GM18907 (cell line): ENCODE results near the gene SDK1.
"Not testable (repeated sequence)": the region's sequence is repeated elsewhere in the genome, so short reads cannot be mapped to it uniquely, and the experiment has no call there.

Experiments
- ATAC-seq: cut with Tn5 transposase; IDR thresholded peaks from one replicate; pipeline ENCODE4 v1.9.1; 2021; ENCODE audit warnings: mild to moderate bottlenecking, moderate library complexity; ENCODE audit not compliant: unreplicated experiment

SDK1 gene

DNA sequence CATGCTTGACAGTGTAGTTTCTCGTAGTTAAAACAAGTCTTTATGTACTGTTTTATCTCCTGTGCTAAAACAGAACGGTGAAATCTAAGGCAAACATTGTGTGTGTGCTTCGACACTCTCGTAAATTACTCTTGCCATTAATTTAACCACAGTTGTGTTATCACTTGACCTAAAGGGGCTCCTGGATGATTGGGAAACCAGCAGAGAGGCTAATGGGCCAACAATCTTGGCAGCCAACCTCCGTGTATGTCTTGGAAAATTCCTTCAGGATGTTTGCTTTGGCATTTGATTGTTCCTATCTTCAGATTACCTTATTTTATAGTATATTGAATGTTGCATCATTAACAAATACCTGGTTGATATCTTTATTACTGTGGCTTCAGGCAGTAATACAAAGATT, 409.5 kb downstream of the SDK1 start:
- no peak for ATAC-seq

DNA sequence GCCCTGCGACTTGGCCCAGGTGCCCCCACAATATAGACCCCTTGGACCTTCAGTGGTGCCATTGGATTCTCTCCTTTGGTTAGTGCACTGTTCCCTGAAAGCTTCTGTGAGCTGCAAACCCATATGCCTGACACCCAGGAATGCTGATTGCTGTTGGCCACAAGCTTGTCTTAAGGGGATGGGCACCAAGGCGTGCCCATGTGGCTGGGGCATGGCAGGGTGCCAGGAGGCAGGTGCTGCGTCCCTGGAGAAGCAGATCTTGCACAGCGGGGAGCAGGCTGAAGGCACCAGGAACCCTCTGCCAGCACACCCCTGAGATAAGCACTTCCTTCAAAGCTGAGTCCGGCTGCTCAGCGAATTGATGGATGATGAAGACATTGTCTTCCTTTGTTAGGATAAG, 411.8 kb downstream of the SDK1 start:
- no peak for ATAC-seq

DNA sequence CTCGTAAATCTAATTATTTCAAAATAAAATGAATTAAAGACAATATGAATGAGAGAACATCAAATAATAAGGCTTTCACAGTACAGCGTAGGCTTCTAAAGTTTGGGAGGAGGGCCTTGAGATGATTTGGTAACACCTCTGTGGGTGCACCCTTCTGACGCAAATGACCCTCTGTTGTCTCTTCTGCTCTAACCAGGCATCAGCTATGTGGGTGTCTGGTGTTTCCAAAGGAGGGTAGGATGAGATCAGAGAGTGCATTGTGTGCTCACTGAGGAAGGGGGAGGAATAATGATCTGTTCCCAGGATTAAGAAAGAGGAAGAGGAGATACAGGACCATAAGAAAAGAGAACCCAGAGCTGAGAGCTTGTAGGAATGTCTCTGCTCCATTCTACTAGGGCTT, 420.4 kb downstream of the SDK1 start:
- no peak for ATAC-seq

DNA sequence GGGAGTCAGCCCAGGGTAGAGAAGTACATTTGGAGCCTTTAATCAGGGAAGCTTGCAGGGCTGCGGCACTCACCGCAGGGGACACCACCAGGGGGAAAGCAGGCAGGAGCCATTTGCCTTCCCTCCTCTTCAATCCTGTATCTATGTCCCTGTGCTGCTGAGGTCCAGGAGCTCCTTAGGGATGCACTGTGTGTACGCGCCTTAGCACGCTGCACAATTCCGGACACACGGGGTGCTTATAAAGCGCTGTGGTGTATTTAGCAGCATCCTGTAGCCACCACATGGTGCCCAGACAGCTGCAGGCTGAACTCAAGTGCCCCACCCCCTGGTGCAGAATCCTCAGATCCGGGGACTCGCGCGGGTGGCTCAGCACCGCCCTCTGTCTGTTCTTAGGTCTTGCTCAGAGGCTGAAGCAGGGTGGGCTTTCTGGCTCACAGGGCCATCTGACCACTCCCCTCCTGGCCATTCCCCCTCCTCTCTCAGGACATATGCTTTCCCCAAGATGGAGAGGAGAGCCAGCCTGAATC, 421.4 kb downstream of the SDK1 start:
- ATAC-seq, result no peak

DNA sequence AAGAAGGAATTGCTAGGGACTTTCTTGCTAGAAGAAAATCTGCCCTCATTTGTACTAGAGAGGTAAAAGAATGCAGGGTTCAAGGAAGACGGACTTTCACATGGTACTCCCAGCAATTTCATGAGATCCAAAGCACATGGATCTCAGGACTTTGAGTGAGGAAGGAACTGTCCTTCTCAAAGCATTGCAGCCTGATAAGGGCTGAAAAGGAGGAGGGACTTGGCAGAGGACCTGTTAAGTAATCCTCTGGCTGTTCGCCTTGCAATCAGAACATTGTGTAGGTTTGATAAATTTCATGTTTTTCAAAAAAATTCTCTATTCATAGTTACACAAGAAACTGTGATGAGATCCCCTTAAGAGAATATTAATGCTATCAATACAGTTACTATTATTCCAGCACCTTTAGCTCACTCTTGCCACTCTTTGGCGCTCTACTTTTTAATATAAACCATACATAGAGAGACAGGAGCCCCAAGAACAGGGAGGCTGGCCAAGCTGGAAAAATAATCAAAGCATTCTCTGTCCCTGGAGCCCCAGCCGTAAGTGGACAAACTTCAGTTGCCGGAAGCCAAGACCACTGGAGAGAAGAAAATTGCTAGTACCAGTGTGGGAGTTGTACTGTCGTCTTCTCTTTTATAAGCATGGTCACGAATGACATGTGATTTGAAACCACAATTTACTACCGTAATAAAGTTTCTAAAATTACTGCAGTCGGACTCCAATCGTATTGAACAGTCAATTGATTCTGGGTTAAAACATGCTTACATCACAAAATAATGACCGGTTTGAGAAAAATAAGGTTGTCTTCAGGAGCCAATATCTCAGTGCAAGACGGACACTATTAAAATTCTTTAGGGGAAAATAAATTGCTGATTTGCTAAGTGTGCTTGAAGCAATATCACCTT, 424.4 kb downstream of the SDK1 start:
- ATAC-seq, result no peak

DNA sequence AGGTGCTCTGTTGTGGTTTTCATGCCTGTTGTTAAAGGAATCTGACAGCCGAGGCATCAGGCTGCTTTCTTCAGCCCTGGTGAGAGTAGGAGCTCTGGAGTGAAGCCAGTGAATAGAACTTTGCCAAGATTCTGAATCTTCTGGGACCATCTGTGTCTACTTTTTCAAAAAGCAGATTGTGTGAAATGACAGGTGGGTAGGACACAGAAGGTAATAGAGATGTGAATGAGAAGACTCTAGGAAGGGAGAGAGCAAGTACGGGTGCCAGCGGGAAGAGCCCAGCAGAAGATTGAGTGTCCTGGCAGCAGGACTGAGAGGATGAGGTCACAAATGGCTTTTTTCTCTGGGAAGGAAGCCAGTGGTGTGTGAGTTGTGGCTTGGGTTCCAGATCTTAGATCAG, 429.2 kb downstream of the SDK1 start:
- no peak for ATAC-seq

DNA sequence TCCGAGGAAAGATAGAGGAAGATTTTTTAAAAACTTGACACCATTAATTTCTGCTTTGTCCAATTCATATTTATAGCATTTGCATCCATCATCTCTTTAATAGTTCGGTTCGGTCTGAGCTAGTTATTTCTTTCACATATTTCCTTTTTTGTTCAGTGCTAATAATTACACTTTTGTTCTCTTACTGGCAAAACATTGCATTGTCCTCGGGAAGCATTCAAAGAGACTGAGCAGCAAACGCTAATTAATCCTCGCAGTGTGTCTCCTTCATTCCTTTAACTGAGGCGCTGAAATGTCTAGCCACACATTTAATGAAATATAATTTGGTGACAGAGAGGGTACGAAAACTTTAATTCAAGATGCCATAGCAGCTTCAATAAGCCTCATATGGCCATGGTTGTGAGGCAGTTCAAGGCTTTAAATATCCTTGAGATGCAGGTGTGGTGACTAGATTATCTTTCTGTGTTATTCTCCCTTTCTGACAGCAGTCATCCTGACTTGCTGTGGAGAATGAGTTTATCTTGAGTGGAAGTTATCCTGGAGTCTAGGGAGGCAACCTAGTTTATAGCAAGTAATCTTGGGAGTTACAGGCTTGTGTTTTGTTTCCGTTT, 431.4 kb downstream of the SDK1 start:
- ATAC-seq, result no peak

DNA sequence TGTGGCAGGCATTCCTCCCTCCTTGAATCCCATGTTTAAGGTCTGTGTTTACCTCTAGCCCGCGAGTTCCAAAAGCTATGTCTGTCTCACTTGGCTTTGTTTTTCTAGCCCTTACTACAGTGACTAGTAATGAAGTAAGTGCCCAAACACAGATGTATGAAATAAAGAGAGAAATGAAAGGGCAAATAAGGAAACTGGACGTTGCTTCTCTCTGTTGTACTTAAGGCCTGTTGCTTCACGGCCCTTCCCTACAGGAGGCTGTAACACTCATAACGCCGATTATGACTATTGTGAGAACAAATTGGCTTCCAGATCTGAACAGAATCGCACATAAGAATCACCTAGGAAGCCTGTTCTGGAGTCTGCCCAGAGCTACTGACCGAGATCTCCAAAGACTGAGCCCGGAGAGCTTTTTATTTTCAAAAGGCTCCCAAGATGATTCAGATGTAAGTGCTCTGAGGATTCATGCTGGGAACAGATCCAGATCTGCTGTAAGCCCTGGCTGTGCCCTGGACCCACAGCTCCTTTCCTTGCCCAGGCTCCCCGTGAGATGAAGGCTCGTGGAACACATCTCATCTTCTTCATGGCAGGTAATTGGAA, 432.6 kb downstream of the SDK1 start:
- no peak for ATAC-seq

DNA sequence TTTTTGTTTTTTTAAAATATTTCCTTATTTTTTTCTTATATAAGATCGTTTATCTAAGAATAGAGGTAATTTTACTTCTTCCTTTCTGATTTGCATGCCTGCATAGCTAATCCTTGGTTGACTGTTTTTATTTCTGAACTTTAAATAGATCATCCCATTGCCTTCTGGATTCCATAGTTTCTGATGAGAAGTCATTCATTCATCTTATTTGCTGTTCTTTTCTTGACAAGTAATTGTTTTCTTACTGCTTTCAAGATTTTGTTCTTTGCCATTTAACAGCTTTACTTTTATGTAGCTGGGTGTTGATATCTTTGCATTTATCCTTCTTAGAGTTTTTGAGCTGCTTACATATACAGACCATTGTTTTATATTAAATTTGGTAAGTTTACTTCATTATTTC, 437.9 kb downstream of the SDK1 start:
- no peak for ATAC-seq

DNA sequence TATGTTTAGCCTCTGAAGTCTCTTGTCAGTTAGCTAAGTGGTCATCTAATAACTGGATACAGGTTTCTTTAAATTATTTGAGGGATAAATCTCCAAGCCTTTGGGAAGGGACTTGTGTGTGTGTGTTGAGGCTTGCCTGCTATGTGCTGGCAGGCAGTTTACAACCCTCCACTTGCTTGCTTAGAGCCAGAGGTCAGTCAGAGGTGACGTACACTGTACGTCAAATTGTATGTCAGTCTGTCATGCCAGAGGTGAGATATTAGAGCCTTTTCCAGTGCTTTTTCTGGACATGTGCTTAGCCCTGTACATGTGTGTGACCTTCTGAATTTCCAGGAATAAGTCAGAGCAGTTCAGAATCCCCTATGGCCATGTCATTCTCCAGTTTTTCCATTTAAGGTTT, 438.9 kb downstream of the SDK1 start:
- ATAC-seq, result no peak

DNA sequence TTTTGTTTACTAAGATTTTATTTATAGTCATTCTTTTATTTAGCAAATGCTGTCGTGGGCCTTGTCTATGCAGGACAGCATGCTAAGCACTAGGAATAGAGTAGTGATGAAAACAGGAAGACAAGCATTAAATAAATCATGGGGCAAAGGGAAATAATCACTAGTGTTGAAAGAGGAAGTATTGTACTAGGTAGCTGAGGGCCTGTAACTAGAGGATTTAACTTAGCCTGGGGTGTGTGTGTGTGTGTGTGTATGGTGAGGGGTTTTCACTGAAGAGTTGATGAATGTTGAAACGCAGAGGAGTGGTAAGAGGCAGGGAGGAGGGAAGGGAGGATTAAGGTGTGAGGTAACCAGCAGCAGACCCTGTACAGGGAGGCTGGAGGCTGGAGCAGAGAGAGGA, 446.4 kb downstream of the SDK1 start:
- no peak for ATAC-seq

DNA sequence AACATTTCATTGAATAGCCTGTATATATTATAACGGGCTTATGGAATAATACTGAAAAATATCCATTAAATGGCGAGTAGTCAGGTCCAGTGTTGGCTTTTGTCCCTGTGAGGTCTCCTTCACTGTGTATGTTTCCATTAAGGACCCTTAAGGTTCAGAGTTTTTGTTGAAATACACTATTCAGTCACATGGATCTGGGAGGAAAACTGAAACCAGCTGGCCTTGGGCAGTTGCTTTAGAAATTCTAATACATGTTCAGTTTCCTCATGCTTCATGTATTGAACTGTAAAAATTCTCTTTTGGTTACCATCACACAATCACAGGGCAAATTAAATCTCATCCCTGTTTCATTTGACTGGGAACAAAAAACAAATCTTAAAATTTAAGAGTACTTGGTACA, 447.3 kb downstream of the SDK1 start:
- no peak for ATAC-seq

DNA sequence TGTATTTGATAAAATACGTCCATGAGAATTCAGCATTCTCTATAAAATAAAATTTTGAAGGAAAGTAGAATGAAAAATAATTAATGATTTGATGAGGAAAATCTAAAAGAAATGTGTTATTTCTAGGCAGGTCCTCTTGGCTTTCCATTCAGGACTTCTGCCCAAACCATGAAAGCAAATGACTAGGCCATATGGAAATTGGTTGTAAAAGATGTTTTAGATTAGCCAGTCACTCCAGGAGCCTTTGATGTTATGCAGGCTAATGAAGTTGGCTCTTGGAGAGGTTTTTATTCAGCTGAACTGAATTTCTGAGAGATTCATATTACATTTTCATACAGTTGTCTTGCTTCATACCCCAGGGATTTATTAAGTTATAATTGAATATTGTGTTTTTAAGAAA, 452.8 kb downstream of the SDK1 start:
- no peak for ATAC-seq

DNA sequence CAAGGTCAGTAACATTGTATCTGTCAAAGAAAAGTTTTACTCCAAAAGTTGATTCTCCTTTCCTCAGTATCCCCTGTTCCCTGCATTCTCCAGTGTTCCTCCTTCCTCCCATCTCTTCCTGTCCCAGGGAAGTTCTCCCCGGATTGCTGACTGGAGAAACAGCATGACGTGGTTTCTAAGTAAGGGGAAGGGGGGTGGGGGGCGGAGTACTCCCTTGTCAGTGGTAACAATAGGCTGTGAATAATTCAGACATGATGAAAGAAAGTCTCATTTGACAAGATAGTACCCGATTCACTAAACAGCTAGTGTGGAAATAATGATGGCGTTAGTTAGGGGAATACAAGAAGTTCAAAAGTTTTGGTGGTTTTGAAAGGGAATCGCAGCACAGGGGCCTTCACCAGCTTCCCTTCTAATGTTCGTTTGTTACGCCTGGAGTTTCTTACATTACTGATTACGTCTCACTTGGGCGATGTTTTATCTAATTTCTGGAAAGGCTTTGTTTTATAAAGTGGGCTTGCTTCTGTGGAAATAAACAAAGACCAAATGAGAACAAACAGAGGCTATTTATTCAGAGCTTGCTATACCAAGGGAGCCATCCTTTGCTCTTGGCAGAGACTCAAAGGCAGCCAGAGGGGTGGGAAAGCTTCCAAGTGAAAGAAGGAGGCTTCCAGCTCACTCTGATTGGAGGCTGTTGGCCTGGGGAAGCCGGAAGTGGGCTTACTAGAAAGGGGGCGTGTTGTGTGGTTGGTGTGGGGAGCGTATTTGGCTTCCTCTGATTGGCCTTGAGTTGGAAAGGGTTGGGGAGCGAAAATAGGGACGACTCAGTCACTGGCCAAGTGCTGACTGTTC, 453.7 kb downstream of the SDK1 start:
- no peak for ATAC-seq

DNA sequence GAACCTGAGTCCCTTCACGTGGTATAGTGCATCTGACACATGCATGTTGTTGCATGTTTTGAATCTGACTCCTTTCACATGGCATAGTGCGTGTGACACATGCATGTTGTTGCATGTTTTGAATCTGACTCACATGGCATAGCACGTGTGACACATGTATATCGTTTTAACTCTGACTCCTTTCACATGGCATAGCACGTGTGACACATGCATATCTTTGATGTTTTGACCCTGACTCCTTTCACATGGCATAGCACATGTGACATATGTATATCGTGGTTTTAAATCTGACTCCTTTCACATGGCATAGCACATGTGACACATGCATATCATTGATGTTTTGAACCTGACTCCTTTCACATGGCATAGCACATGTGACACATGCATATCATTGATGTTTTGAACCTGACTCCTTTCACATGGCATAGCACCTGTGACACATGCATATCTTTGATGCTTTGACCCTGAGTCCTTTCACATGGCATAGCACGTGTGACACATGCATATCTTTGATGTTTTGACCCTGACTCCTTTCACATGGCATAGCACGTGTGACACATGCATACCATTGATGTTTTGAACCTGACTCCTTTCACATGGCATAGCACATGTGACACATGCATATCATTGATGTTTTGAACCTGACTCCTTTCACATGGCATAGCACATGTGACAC, 454.9 kb downstream of the SDK1 start:
- not testable (repeated sequence) for ATAC-seq

DNA sequence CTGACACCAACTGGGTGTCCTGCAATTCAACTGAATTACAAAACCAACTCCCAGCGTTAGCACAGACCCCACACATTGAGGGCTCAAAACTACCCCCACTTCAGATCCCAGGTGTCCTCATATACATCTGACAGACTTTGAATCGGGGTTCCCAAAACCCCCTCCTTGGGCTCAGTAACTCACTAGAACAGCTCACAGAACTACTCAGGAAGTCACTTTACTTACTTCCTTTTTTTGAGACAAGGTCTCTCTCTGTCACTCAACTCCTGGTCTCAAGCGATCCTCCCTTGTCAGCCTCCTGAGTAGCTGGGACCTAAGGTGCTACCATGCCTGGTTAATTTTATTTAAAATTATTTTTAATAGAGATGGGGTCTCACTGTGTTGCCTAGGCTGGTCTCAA, 456.0 kb downstream of the SDK1 start:
- ATAC-seq, result no peak

DNA sequence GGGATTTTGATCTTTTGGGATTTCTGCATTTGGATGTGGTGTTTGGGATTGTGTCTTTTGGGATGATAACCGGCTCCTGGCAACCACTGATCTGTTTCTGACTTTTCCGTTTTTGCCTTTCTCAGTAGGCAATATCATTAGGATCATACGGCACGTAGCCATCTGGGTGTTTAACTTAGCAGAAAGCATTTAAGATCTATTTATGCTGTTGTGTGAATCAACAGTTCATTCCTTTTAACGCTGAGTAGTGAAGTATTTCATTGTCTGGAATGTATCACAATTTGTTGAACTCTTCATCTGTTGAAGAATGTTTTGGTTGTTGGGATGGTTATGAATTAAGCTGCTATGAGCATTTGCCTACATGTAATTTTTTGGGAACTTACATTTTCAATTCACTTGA, 459.6 kb downstream of the SDK1 start:
- ATAC-seq, result no peak

DNA sequence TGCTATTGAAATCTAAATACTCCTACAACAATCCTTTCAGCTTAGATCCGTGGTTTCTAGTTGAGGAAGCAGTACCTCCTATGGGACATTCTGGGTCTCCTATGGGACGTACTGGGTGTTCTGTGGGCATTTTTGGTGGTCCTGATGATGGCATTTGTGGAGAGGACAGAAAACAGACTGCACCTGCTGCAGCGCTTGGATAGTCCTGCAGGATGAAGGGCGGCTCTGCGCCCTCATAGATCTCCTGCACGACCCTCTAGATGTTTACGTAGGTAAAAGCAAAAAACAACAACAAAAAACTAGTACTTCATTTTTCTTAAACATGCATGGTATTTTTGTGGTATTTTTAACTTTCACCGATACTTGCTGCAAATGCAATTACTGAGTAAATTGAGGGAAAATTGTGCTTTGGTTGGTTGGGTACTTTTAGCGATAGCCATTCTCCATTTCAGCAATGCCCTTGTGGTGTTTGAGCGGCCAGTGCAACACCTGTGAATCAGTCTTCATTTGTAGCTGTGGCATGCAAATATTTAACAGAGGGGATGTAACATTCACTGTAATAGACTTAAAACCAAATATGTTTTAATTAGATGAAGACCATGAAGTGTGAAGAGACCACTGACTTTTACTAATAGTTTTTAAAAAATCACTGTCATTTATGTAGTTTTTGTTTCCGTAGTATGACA, 461.2 kb downstream of the SDK1 start:
- ATAC-seq, result no peak

DNA sequence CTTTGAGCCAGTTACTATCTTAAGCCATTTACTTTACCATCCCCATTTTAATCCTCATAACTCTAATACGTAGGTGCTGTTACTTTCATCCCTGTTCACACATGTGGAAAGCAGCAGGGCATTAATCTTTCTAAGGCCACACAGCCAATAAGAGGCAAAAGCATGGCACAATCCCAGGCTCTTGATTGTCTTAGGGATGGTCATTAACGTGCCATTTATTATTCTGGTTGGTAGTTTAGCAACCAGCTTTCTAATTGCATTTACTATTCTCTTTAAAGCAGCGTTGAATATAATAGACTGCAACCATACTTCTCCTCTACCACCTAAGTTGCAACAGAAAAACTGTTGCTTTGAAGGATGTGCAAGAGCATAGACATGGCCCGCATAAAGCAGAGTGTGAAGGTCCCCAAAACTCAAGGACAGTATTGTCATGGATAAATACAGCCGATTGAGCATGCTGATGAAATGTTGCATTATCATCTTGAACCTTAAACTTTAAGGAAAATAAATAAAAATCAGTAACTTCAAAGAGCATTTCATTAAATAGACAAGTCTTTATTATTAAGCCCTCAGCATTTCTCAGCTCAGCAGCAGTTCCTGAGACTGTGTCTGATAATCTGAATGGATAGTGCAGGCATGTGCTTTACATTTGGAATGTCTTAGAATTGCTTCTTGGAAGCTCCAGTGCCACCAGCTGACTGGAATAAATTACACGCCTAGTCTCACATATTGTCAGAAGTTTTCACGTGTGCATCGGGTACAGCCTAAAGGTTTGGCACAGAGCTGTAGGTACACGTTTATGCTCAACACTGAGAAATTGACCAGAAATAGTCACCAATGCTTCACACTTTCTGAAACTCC, 467.1 kb downstream of the SDK1 start:
- ATAC-seq, result no peak
